HG03064 (cell line): ENCODE results near the gene SCN5A.
A peak's percentile ranks its signal among the peaks of the same experiment; 100 is the strongest.

Experiments used
- ATAC-seq: cut with Tn5 transposase; IDR thresholded peaks from one replicate; pipeline ENCODE4 v1.9.1; 2021; ENCODE audit warnings: low read depth; ENCODE audit not compliant: unreplicated experiment

The SCN5A gene

DNA sequence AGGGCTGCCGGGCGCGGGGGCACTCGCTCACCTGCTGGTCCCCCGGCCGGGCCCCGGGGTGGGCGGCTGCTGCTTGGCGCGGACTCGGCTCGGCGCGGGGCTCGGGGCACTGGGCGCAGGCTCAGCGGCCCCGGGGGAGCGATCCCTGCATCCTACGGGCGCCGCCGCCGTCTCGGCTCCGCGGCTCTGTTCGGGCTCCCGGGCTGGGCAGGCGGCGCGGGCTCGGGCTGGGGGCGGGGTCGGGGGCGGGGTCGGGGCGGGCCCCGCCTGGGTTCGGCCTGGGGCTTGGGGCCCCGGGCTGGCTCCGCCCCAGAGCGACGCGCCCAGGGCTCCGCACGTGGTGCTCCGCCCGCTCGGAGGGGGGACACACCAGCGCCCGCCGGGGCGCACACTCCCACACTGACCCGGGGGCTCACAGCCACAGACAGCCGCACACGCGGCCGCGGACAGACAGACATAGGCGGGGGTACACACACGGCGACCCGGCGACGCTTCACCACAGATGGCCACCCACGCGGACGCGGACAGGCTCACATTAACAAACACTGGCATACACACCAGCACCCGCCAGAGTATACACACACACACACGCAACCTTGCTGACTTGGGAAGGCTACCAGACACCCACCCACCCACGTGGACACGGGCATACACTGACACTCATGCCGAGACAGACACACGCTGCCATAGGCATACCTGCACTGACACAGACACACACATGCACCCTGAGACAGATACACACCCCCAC lies at the start of gene SCN5A:
SCN5A (minus strand) TSS at position 188 of the 748 bp plus-strand sequence. CDS start 16,380 bp downstream, outside the sequence.
- ATAC-seq, result no peak

DNA sequence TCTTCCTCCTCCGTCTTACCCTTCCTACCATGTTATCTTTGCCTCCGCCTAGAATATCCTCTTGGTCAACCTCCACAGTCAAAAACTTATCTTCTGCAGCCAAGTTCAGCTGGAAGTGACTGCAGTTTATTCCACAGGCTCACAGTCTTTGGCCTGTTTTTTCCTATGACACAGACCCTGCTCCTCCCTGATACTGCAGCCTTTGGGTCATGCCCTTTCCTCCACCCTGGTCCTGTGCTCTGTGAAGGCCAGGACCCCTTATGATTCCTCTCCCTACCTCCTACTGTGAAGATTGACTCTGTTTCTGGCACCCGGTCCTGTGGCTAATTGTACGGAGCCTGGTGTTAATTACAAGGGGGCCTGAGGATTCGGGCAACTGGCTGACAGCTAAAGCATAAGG lies 49.3 kb upstream of the SCN5A start:
- no peak for ATAC-seq

DNA sequence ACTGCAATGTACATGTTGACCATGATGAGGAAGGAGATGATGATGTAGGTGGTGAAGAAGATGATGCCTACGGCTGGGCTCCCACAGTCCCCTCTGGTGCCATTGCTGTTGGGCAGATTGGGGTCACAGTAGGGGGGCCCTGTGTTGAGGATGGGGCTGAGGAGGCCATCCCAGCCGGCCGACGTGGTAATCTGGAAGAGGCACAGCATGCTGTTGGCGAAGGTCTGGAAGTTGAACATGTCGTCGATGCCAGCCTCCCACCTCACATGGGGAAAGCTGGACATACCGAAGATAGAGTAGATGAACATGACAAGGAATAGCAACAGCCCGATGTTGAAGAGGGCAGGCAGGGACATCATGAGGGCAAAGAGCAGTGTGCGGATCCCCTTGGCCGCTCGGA lies 48.6 kb upstream of the SCN5A start:
- no peak for ATAC-seq

DNA sequence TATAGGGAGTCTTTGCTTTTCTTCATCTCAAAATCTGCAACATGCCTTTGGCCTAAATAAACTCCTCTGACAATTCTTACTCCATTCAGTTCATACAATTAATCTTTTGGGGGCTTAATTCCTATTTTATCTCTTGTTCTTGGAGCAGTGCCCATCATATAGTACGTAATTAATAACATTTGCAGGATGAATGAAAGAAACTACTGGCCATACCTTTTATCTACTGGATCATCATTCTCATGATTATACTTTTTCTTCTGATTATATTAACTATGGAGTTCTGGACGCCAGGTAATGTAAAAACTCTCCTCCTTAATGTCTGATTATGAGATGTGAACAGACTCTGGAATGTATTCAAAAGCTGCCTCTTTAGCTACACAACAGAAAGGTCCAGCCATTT lies 46.5 kb upstream of the SCN5A start:
- no peak for ATAC-seq

DNA sequence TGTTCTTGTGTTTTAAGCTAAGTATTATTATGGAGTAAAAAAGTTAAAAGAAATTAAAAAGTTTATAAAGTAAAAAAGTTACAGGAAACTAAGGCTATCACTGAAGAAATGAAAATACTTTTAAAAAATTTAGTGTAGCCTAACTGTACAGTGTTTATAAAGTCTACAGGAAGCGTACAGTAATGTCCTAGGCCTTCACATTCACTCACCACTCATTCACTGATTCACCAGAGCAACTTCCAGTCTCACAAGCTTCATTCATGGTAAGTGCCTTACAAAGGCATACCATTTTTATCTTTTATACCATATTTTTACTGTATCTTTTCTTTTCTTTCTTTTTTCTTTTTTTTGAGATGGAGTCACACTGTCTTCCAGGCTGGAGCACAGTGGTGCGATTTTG lies 40.7 kb upstream of the SCN5A start:
- no peak for ATAC-seq

DNA sequence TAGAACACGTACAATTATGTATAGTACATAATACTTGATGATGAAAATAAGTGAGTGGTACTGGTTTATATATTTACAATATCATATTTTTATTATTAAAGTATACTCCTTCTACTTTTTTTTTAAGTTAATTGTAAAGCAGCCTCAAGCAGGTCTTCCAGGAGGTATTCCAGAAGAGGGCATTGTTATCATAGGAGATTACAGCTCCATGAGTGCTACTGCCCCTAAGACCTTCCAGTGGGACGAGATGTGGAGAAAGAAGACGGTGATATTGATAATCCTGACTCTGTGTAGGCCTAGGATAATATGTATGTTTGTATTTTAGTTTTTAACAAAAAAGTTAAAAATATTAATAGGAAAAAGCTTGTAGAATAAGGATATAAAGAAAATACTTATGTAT lies 40.3 kb upstream of the SCN5A start:
- no peak for ATAC-seq

DNA sequence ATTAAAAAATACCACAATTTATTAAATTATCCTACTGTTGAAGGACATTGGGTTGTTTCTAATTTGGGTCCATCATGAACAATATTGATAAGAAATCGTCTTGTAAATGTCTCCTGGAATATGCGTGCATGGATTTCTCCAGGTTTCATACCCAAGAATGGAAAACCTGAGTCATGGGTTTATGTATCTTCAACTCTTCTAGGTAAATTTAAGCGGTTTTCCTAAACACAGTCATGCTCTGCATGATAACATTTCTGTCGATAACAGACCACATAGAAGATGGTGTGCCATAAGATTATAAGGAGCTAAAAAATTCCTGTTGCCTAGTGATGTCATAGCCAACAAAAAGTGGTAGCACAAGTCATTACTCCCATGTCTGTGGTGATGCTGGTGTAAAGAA lies 39.9 kb upstream of the SCN5A start:
- no peak for ATAC-seq

DNA sequence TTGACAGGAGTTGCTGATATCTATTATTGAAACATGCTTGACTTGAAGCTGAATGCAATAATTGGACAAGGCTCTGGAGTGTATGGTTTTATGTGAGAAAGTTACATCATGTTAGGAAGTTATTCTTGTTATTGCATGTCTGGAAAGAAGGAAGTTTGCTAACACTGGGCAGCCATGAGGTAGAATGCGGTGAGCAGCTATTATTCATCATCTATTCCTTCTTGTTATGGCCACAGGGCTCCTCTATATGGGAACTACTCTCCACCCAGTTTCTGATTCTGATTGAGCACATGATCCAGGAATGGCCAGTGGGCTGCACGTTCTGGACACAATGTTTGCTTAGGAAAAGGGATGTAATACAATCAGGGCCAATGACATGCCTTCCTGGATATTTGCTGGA lies 37.8 kb upstream of the SCN5A start:
- ATAC-seq, result no peak

DNA sequence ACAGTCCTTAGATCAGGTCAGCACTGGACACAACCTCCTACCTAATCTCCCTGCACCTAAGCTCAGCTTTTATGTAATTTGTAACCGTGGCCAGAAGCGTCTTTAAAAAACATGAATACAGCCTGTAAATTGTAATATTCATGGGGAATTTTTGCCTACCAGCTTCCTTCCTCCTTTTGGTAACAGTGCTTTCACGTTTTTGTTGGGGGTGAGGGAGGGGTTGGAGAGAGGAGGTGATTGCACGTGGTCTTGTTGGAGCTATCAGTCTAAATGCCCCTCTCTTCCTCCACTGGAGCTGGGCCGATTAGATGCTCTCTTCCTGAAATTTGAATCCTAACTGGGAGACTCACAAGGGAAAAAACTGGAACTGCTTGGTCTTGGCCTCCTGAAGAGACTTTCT lies 35.1 kb upstream of the SCN5A start:
- no peak for ATAC-seq

DNA sequence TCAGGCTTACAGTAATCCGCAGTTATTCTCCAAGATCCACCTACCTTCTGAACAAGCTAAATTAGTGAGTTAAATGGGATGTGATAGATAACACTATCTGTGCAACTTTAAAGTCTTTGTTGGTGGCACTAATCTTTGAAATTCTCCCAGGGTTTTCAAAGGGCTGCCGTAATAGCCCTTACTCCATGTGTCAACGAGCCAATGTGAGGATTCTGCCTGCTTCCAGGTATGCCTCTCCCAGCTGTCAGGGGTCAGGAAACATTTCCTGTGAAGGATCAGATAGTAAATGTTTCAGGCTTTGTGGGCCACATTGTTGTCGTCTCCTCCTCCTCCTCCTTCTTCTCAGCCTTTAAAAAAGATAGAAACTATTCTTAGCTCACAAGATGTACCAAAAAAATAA lies 20.2 kb upstream of the SCN5A start:
- no peak for ATAC-seq

DNA sequence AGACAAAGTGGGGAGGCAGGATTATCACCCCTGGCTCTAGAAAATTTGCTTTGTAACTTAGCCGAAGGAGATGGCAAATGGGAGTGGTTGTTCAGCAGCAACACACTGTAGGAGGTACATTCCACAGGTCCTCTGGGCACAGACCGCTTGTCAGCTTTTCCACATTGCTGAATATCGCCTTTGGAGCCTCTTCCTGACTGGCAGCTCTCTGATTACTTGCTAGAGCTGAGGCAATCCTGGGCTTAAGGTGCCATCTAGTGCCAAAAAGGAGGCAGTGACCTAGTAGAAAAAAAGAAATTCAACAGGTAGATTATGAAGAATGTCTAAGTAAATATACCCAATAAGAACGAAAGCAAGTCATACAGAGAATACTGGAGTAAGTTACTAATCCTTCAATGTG lies 13.1 kb upstream of the SCN5A start:
- no peak for ATAC-seq

DNA sequence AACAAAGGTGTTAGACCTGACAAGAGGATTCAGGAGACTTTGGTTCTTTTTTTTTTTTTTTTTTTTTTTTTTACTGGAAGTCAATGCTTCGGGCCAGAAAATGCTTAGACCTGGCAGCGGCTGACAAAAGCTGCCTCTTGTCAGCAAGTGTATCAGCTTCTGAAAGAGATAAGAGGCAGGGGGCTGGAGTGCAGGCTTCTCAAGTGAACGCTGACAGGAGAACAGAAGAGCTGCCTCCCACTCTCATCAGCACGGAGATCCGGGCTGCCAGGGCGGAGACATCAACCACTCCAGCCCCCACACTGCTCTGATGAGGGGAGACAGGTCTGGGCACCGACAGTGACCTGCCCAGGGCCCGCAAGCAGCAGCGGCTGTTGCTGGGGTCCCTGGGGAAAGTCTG lies 9.4 kb upstream of the SCN5A start:
- no peak for ATAC-seq

DNA sequence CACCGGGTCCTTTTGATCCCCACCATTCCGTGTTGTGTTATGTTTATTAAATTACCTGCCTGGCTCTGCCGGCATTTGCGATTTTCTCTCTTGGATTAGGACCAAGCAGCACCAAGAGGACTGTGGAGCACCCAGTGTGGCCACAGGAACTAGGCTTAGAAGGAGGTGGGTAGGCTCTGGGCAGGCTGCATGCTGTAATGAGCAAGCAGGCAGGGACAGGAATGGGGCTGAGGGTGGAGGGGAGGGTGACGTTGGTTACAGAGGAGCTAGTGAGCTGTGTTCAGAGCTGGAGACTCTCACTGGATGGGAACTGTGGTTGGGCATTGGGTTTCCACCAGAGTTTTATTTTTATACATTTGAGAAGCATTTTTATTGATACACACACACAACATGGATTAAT lies 7.9 kb upstream of the SCN5A start:
- no peak for ATAC-seq

DNA sequence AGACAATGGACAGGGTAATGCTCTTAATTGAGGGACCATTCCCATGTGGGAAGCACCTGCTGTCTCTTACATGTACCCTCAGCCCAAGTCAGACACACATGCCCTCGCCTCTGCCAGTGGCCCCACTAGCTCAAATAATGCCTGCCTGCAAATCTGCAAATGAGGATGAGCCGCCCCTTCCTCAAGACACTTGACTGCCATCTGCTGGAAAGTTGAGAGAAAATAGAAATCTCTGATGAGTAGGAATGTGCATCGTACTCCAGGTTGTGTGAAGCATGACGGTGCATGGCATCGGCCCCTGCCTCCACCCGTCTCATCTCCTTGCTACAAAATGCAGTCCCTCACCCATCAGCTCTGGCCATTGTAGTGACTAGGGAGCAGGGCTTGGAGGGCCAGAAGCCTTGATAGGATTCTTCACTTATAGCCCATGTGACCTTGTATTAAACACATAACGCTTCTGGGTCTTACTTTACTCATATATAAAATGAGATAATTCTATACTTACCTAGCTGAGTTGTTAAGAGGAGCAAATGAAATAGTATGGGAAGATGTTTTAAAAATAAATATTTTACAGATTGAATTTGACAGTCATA lies 6.3 kb upstream of the SCN5A start:
- ATAC-seq, result no peak

DNA sequence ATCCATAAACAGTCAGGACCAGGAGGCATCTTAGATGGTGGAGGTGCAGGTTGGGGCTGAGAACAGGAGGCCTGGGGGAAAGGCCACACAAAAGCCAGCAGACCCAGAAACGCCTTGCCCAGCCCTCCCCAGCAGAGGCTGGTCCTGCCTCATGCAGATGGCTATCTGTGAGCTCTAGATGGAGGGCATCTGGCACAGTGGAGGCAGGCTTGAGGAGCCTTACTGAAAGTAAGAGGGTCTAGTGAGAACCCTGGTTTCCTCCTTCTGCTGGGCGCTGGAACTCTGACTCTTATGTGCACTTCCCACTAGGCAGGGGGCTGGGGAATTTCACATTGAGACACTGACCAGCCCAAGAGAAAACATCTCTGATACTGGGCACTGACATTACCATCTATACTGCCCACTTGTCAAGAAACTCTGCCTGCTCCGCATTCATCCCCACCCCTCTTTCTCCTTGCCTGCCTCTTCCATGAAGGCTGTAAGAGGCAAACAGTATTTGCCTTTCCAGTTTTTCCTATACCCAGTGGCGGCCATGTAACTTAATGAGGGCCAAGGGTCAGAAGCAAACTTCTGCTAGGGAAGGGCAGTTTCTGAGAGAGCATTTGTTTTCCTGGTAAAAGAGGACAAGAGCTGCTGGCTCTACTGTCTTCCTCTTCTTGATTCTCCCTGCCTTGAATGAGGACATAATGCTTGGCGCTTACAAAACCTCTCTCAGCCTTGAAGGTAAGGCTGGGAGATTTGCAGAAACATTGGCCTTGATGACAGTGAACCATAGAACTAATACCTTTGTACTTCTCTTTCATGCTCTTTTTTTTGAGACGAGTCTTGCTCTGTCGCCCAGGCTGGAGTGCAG lies 4.4 kb upstream of the SCN5A start:
- no peak for ATAC-seq

DNA sequence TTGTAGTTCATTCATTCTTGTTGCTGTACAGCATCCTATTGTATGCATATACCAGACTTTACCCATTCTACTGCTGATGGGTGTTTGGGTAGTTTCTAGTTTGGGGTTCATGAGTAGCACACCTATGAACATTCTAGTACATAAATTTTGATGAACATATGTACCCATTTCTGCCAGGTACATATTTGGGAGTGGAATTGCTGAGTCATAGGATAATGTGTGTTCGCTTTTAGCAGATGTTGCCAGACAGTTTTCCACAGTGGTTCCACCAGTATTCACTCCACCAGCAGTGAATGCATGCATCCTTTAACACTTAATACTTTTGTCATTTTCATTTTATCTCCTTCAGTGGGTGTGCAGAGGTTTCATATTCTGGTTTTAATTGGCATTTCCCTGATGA lies 3.4 kb upstream of the SCN5A start:
- no peak for ATAC-seq

DNA sequence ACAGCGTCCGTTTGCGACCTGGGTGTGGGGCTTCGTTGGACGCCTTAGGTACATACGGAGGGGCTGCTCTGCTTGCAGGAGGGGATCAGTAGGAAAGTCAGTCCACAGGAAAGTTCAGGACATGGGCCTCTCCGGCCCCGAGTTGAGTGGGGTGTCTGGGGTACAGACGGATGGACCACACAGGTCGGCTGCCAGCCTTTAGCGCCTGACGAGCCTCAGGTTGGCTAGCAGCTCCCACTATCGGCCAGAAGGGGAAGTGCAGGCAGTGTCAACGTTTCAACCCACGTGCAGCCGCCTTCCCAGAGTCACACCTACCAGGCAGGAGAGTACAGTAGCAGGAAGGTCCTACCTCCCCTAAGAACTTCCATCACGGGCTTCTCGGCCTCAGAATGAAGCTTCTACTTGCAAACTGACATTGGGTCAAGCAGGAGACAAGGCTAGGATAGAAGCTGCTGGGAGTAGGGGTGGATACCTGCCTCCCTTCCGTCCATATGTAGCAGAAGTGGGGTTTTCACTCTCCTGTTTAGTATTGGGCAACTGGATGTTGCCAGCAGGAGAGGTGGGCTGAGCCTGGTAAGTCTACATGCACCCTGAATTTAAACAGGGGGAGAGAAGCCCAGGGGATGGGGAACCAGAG lies 1.8 kb upstream of the SCN5A start:
- peak; percentile 73 for ATAC-seq

DNA sequence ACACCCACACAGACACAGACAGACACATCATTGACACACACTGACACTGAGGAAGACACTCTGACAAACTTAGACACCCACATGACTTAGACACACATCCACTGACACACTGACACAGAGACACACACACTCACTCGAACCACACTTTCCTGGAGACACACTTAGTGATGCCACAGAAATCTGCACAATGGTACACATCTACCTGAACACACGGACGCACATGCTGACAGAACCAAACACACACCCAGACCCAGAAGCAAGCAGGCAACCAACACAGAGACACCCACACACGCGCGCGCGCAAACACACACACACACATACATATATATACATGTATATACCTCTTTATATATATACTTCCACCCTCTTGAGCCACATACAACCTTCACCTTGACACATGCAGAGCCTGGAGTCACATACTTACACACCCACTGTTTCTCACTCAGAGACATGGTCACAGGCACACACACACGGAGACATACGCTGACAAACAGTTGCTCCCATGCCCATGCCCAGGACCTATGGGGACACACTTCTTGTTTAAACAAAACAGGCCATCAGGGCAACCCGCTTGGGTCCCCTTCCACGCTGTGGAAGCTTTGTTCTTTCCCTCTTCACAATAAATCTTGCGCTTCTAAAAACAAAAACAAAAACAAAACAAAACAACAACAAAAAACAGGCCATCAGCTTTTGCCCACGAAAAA lies 913 bp upstream of the SCN5A start:
- ATAC-seq, result no peak

DNA sequence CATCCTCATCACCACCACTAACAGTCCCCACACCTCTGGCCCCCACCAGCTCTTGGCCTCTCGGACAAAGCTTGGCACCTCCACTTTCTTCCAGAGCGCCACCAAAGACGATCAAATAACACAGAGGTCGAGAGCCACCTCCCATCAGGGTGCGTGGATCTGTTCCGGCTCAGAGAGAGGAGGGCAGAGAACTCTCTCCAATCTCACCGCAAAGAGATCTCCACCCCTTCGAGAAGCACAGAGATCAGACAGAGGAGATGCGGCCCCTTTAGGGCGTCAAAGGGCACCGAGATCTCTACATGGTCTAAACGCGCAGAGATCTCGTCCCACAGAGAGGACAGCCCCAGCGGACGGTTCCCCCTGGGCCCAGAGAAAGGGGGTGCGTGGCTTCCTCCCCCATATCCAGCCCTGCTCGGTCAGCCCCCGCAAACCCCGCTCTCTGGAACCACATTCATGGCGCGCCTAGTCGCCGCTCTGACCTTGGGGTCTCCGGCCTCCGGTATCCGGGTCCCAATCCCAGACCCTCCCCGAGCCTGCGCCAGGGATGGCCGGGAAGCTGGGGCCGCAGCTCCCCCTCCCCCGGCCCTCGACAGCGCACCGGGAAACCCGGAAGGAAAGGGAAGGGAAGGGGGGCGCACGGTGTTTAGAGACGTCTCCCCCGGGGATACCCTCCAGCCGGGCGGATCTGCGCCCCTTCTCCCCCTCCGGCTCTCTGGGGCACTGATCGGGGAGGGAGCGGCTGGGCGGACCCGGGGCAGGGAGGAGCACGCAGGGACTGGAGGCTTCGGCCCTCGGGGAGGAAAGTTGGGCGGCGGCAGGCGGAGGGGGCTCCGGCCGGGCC lies 608 bp downstream of the SCN5A start:
- ATAC-seq, result no peak
